ENCODE data around the gene NR1H4.
"Not testable (repeated sequence)": the region's sequence is repeated elsewhere in the genome, so short reads cannot be mapped to it uniquely, and the experiment has no call there.

NR1H4 gene

DNA sequence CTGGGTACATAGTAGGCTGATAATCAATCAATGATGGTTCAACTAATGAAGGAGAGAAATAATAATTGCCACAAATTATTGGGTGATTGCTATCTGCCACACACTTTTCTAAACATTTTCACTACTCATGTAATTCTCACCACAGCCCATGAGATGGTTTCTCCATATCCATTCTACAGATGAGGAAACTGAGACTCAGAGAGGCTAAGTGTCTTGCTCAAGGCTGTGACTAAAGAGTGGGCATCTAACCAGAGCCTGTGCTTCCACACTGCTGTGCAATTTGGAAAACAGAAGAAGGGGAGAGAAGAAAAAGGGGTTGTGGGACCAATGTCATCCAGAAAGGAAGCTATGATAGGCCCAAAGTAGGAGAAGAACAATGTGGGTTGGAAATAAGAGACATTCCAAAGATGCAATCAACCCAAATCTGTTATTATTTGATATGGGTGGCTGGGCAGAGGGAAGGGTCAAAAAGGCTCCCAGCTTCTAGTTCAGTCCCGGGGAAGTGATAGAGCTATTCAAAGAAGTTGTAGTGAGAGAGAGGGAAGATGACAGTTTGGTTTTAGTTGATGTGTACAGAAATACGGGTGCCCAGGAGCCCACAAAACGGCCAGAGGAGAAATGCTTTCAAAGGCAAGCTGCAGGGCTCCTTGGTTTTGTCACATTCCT, 483 bp upstream of the NR1H4 start:
- no peak for DNase-seq (ENCODE audit: low read depth in 2 of 2)

DNA sequence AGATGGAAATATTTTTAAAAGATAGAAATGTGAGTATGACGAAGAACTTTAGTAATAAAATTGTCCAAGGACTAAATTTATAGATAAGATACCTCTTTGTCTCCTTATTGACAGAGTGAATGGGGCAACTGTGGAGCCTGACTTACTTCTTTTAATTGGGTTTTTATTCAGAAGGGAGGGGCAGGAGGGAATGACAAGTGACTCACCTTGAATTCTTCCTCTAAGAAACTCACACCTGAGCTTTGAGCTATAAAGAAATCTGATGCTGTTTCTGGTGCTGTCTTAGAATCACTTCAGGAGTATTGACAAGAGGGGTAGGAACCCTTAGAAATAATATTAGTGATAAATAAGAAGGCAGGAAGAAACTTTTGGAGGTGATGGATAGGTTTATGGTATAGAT, 951 bp downstream of the NR1H4 start:
- no peak for DNase-seq (ENCODE audit: low read depth in 2 of 2)

DNA sequence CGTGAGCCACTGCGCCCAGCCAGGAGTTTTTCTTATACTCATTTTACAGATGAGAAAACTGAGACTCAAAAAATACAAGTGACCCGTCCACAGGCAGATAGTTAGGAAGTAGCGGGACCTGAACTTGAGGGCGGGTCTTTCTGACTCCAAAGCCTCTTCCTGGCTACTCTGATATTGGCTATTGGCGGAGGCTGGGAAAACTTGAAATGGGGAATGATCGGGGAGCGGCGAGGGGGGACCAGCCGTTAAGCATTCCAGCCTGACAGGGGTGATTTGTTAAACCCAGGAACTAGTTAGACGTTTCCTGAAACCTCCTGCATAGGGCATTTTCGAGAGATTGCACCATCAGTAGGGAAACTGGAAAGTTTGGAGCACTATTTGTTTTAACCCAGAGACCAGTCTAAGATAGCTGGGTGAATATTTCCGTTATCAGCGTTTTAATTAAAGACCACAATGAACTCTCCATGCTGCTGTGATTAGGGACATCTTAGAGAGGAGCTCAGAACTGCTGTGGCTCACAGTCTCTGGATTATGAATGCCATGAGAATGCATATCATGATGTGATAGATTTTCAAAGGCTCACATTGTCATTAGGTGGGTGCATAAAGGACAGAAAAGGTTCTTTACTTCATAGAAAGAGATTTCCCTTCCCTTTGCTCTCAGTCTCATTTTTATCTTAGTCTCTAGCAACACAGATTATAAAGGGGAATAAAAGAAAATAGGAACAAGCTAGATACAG, 2.5 kb downstream of the NR1H4 start:
- DNase-seq (ENCODE audit: low read depth in 2 of 2), result no peak

DNA sequence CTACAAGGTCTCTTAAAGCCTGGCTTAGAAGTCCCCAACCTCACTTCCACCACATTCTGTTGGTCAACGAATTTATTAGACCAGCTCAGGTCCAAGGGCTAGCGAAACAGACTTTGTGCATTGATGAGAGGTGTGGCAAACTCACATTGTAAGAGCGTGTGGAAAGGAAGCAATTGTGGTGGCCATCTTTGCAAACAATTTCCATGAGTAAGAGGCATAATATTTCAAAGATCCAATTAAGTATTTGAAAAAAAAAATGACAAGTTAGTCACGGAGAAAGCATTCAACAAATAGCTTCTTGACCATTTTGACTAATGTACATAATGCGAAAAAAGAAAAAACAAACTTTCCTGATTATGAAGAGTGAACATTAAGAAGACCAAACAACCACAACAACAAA, 7.4 kb downstream of the NR1H4 start:
- no peak for DNase-seq (ENCODE audit: low read depth in 2 of 2)

DNA sequence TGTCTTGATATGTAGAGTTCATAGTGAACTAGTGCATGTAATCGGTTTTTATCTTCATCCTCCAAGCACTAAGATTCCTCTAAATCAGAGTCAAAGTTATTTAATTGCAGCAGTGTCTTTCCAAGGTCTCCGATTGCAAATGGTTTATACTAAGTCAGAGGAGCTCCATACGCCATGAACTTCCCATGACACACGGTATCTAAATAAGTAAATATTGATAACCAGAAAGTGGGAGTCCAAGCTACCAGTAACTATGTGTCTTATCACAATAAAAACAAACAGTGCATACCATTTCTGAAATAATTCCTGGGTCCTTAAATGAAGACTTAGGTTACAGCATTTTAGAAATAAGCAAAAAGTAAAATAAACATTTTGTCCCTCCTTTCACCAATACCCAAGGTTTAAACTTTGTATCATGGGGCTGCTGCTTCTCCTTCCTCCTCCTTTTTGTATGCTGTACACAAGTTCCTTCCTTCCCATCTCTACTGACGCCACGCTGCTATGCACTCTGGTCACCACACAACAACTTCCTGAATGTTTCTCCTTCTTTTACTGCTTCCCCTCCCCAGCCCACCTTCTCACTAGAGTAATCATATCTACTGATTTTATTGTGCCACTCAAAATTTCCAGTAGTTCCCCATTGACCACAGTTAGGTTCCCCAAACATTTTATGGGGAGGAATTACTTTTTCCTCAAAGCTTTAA, 10.7 kb downstream of the NR1H4 start:
- no peak for DNase-seq (ENCODE audit: low read depth in 2 of 2)

DNA sequence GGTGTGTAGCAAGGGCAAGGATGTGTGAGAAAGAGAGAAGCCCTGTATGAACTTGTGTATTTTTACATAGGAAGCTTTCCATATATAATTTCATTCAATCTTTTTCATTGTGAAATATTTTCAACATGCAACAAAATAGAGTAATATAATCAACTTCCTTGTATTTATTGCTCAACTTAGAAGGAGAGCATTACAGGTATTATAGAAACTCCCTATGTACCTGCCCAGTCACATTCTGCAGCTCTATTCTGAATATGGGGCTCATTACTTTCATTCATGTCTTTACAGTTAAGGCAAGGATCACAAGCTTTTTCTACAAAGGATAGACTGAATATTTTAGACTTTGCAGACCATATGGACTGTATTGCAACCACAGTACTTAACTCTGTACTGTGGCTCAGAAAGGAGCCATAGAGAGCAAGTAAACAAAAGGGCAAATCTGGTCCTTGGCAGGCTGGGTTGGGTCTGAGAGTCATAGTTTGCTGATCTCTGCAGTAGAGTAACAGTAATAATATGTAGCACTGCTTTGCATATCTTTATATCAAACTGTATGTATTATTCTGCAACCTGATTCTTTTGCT, 11.3 kb downstream of the NR1H4 start:
- no peak for DNase-seq (ENCODE audit: low read depth in 2 of 2)

DNA sequence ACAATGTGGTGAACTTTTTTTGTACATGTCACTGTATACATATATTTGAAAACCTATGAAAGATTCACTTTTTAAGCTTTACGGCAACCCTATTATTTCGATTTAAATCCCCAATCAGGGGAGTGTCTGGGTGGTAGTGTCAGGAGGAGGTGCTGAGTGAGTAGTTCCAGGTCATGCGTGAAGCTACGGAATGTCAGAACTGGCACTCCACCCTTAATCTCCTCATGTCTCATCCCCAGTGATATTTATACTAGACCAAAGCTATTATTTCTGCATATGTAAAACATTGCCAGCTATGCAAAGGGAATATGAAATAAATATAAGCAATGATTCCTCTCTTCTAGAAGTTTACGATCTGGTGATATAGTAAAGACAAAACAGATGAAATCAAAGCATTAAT, 12.3 kb downstream of the NR1H4 start:
- no peak for DNase-seq (ENCODE audit: low read depth in 2 of 2)

DNA sequence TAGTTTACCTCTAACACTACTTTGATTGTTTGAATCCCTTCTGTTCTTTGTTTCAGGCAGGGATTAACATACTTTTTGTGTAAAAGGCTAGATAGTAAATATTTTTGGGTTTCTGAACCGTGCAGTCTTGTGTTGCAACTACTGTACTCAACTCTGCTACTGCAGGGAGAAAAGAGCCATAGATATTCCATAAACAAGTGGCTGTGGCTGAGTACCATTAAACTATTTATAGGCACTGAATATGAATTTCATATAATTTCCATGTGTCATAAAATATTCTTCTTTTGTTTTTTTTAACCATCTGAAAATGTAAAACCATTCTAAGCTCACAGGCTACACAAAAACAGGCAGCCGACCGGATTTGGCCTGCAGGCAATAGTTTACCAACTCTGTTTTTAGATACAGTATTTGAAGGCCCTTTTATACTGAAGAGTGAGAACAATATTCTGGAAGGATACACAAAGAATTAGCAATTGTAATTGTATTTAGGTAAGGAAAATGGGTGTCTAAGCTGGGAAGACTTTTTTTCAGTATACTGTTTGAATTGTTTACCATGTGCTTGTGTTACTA, 15.7 kb downstream of the NR1H4 start:
- no peak for DNase-seq (ENCODE audit: low read depth in 2 of 2)

DNA sequence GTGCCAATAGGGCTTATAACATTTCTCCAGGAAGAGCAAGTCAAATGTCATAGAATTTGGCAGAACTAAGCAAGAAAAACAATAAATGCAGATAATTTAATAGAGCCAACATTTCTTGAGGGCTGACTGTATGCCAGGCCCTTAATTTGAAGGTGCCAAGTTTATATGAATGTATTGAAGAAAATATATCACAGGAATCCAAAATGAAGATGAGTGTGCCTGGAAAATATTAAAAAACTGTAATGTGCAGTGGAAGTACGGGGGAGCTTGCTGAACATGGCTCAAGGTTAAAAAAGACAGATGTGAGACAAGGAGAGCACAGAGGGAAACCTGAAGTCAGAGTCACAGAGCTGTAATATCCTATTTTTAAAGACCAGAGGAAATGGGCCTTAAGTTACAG, 16.4 kb downstream of the NR1H4 start:
- no peak for DNase-seq (ENCODE audit: low read depth in 2 of 2)

DNA sequence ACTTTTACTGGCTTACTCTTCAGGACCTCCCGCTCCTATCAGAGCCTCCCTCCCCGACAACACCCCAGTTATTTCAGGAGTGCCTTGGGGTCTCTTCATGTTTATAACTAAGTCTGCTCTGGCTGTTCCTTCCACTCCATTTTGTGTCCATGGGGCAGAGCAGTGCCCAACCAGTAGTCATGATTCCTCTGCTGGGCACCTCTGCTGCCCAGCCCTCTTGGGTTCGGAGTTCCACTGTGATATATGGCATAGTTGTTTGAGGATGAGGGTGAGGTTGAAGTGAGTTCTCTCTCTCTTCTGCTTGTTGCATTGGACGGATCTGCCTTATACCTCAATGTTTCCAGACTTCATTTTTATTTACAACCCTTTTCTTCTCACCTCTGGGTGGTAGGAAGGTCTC, 17.4 kb downstream of the NR1H4 start:
- DNase-seq (ENCODE audit: low read depth in 2 of 2), result no peak

DNA sequence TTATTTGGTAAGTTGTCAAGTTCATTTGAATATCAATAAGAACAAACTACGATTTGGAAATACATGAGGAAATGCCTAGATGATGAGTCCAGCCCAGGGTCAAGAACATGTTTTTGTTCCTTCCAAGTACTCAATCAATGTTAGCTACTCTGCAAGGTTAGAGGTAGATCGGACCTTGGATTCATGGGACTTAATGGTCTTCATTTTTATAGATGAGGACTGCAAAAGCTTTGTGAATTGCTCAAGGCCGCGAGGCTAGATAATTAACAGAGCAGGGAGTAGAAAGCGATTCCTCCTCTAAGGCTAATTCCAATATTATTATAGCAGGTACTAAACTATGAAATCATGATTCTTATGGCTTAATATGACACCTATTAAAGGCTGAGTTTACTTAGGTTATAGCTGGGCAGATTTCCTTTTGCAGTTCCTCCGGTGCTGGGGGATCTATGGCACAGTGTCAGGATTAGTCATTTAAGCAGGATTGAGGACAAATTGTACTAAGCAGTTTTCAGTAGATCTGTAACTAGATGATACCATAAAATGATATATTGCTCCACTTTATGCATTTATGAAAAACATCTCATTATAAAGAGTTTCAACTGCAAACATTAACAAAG, 19.8 kb downstream of the NR1H4 start:
- DNase-seq (ENCODE audit: low read depth in 2 of 2), result no peak

DNA sequence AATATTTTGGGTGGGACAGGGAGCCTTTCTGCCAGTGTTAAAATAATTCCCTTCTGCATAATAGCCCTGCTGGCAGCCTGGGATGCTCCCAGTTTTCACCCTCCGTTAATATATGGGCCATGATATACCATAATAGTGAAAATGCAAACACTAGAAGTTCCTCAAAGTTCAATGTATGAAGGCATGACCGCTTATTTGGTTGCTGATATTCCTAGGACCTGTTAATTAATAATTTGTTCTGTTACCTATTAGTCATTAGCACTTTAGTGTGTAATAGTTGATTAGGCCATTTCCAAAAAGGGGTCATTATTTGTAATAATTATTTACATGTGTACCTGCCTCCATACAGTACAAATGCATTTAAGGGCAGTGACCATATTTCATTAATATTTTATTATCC, 20.4 kb downstream of the NR1H4 start:
- DNase-seq (ENCODE audit: low read depth in 2 of 2), result no peak

DNA sequence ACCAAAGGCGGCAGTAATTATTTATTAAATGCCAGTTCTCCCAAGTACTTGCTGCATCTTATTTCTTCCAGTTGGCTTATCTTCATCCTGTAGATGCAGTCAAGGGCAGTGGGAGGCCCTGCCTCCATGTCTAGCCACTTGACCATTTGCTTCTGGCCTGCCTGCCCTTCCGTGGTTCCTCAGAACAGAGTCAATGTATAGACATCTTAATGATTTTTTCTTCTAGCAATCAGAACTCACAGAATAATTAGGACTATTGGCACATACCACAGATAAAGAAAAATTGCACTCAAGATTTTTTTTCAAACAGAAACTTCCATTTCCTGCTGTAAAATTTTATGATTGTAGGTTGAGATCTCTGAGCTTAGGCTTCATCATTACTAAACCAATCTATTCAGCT, 20.9 kb downstream of the NR1H4 start:
- DNase-seq (ENCODE audit: low read depth in 2 of 2), result no peak

DNA sequence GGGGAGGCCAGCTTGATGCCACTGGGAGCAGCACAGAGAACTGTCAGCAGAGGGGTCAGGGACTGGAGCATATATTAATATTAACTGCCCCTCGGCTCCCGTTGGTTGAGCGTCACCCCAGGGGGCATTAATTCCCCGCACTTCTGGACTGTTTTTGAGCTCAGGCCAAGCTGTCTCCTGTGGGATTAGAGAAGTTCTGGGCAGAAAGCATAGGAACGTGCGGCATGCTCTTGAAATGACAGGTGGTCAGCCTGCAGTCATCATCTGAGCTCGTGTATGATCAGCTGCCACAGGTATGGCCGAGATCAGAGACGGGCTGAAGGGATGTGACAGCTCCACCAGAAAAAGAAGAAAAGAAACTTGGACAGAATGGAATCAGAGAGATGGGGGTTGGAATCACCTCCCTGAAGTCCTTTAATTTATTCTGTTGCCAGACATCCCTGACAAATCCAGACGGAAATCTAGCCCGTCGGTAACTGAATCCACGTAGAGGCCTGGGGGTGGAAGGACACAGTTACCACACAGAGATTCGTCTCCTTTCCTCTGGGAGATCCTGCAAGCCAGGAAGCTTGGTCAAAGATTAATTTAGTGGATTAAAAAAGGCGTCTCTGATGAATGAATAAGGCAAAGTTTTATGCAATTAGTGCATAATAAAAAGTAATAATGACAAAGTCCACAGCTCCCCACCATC, 23.6 kb downstream of the NR1H4 start:
- no peak for DNase-seq (ENCODE audit: low read depth in 2 of 2)

DNA sequence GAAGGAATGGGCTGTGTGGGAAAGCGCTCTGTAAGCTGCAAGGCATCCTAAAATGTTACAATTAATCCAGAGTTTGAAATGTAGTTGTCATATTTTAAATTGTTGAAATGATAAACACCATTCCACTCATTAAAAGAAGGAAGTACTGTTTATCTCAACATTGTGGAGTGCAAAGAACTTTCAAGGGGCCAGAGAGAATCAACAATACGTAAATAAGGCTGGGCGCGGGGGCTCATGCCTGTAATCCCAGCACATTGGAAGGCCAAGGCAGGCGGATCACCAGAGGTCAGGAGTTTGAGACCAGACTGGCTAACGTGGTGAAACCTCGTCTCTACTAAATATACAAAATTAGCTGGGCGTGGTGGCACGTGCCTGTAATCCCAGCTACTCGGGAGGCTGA, 24.5 kb downstream of the NR1H4 start:
- DNase-seq (ENCODE audit: low read depth in 2 of 2), result no peak

DNA sequence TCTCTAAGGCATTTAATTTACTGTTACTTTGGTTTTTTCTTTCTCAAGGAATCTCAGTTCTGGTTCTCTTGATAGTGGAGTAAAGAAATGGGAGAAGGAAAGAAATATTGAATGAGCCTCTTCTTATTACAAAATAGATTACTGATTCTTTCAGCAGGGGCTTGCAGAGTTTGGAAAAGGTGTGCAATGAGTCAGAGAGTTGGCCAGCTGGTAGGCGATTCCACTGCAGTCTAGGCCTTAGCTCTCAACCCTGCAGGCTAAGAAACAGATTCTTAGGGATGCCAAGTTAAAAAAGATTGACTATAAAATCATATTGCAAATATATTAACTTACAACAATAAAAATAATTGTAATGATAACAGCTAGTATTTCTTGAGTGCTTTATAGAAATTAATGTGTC, 25.8 kb downstream of the NR1H4 start:
- DNase-seq (ENCODE audit: low read depth in 2 of 2), result no peak

DNA sequence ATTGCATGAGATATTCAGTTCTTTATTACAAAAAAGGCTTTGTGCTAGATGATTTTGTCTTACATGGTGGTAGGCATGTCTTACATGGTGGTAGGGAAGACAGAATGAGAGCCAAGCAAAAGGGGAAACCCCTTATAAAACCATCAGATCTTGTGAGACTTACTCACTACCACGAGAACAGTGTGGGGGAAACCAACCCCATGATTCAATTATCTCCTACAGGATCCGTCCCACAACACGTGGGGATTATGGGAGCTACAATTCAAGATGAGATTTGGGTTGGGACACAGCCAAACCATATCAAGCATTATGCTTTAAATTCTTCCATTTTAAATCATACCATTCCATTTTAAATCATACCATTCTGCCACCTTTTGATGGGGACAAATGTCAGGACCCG, 29.1 kb downstream of the NR1H4 start:
- DNase-seq (ENCODE audit: low read depth in 2 of 2), result not testable (repeated sequence)

DNA sequence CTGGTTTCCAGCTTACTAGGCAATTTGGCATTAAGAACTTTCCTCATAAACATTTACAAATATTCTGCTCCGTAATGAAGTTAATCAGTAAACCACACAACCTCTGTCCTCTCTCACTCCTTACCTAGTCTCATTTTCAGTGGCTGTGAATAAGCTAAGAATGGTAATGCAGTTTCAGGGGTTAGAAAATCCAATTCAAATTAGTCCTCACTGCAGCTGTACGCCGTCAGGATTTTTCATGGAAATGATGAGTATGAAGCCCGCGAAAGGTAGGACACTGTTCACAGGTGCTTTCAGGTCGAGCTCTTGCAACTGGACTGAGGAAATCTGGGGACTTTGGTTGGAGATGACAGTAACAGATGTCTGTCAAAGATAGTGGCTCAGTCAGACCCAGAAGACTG, 29.6 kb downstream of the NR1H4 start:
- no peak for DNase-seq (ENCODE audit: low read depth in 2 of 2)

DNA sequence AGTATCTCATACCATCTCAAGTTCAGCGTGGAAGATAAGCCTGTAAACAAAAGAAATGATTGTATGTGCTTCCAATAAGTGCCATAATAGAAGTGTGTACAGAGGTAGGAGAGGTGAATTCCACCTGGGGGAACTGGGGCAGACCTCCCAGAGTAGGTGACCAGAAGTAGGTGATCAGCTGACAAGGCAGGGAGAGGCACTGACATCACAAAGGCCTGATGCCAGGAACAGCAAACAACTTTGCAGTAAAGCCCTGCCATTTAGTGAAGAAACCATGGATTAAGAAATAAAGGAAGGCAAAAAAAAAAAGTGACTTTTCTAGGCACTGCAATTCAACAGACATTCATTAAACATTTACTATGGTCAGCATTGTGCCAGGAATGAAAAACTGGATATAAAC, 31.1 kb downstream of the NR1H4 start:
- DNase-seq (ENCODE audit: low read depth in 2 of 2), result no peak

DNA sequence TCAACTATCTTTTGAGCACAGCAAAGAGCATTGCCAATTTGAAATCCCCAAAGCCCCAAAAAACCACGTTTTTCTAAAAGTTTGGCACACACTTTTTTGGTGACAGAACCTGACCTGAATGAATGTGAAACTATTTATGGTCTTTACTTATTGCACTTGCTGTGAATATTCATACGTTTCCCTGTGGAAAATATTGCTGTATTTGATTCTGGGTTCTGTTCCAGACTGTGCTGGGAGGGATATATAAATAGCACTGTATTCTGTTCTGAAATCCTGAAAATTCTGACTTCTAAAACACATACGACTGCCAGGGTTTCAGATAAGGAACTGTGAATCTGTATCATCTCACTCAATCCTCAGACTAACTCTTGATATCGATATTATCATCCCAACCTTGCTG, 35.1 kb downstream of the NR1H4 start:
- DNase-seq (ENCODE audit: low read depth in 2 of 2), result no peak

DNA sequence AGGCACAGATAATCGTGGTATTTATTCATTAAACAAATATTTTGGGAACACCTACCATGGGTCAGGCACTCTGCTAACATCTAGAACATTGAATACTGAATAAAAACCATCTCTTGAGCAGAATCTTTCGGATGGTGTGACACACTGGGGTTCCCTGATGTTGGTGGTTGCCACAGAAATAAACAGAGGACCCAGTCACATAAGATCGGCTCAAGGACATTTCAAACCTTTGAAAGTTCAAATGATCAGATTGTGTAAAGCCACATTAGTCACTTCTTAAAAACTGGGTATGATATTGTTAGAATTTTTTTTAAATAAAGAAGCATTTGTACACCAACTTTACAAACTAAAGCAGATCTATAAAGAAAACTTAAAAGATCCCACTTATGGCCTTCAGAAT, 39.0 kb downstream of the NR1H4 start:
- DNase-seq (ENCODE audit: low read depth in 2 of 2), result no peak
